ENCODE results near the gene NDUFS1. TPM values are rescaled to one million over a fixed set of nuclear protein-coding genes. Genes with fewer than 3 reads are reported as not detected.

The NDUFS1 gene
- total RNA-seq, 4 donors from 2014 or later: 74.6 to 96.2 (median 86.0) TPM

- ATAC-seq (ENCODE audit: low FRiP score) (no peak), DNase-seq (ENCODE audit: low spot score) (no peak)
- TF ChIP-seq CTCF (IDR thresholded peaks at IDR 0.05): no peak
Observed at GRCh38 chr2:206098471-206098870, 60.8 kb downstream of the NDUFS1 start.

GRCh38 chr2:206096876-206097275 is 62.4 kb downstream of the NDUFS1 start:
- TF ChIP-seq CTCF (IDR thresholded peaks at IDR 0.05): no peak
- ATAC-seq (ENCODE audit: low FRiP score) (no peak), DNase-seq (ENCODE audit: low spot score) (no peak)

DNA sequence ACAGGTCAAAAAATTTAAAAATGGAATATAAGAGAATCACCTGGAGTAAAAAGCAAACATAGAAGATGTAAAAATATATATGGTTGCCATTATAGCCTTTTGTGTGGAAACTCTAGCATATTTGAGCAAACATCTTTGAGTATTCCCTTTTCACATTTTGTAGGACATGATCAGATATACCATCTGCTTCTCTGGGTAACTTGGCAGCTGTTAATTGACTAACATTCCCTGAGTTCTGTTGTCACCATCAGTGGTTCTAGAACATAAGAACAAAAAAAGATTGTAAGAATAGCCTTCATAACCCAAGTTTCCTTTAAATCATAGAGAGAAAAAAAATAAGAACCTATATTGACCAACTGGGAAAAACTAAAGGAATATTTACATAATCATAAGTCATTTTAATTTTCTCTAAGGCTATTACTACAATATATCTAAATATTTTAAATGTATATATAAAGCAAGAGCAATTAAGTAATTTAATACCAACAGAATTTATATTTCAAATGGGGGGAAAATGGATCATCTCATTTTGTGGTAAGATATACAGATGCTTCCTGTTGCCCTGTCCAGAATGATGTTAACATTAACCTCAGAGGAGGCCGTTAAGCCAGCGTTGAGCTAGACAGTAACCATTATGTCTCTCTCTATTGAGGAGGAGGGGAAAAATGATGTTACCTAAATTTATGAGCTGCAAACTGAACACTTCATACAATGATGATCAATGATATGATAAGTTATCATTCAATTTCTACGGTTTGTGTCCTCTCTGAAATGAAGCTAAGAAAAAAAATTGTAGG is 63.5 kb downstream of the NDUFS1 start:
- ATAC-seq (ENCODE audit: low FRiP score): no peak
- DNase-seq (ENCODE audit: low spot score): no peak
- TF ChIP-seq CTCF (IDR thresholded peaks at IDR 0.05): no peak

GRCh38 chr2:206092297-206092696 is 66.9 kb downstream of the NDUFS1 start:
- ATAC-seq (ENCODE audit: low FRiP score): no peak
- DNase-seq (ENCODE audit: low spot score): no peak
- no peak for TF ChIP-seq CTCF (IDR thresholded peaks at IDR 0.05)

DNA sequence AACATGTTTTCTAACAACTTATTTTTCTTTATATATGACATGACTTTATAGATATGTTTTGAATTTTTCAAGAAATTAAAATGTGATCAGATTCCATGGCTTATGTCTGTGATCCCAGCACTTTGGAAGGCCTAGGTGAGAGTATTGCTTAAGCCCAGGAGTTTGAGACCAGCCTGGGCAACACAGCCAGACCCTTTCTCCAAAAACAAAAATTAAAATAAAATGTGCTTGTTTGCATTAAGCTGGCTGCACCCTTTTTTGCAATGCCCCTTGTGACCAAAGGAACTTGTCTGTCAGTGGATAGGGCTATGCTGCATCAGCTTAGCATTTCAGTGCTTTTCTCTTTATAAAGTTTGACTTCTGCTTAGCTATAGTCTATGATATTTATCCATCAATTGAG is 71.0 kb downstream of the NDUFS1 start:
- no peak for DNase-seq (ENCODE audit: low spot score)
- TF ChIP-seq CTCF (IDR thresholded peaks at IDR 0.05): no peak
- ATAC-seq (ENCODE audit: low FRiP score): no peak

DNA sequence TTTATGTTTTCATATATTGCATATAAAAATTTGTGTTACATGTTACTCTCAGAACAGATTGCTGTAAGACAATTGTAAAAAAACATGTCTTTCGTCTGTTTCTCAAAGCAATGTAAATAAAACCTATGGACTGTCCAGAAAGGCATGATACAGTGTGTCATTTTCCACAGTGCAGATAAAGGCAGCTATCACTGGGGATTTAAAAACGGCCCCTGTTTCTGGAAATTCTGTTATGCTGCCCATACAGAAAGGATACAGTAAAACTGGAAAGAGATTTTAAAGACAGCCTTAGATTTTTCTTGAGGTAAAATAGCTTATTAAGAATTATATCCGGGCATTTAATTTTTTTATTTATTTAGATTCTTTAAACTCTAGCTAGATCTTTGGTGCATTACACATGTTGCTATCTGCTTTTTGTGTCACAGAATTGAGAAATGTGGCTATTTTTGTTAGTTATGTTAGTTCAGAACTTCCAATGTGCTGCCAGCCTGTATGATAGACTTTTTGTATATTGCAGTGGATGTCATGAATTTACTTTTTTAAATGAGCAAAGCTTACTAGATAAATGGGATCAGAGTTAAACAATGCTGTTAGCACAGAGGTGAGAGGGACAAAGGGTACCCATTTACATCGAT is 72.4 kb downstream of the NDUFS1 start:
- DNase-seq (ENCODE audit: low spot score): no peak

More for the DNA sequence above, 72.4 kb downstream of the NDUFS1 start:
- ATAC-seq (ENCODE audit: low FRiP score): no peak
- no peak for TF ChIP-seq CTCF (IDR thresholded peaks at IDR 0.05)

Measured in omental fat pad (tissue), 4 donors.